GM18499 (cell line): ENCODE measurements around the gene PARVB.

Experiments
- ATAC-seq: cut with Tn5 transposase; IDR thresholded peaks from one replicate; pipeline ENCODE4 v1.9.1; 2021; ENCODE audit warnings: moderate number of reproducible peaks; ENCODE audit not compliant: insufficient read depth, unreplicated experiment

Gene PARVB

GRCh38 chr22:44024288-44024921, at the start of gene PARVB:
Gene PARVB, plus strand, starts transcription at chr22:44024302. Its CDS starts 38 bp downstream, at chr22:44024340.
- ATAC-seq = no peak

GRCh38 chr22:43975041-43975440, 49.1 kb upstream of the PARVB start:
- ATAC-seq = no peak

GRCh38 chr22:43976861-43977795, 47.0 kb upstream of the PARVB start:
- ATAC-seq = no peak

- no peak for ATAC-seq
Observed at GRCh38 chr22:43978558-43978957, 45.5 kb upstream of the PARVB start.

- no peak for ATAC-seq
Observed at GRCh38 chr22:43980579-43980978, 43.5 kb upstream of the PARVB start.

GRCh38 chr22:43980996-43981395, 43.1 kb upstream of the PARVB start:
- ATAC-seq = no peak

GRCh38 chr22:43983808-43984207, 40.3 kb upstream of the PARVB start:
- no peak for ATAC-seq

GRCh38 chr22:43985532-43985931, 38.6 kb upstream of the PARVB start:
- no peak for ATAC-seq

GRCh38 chr22:43988116-43988820, 35.8 kb upstream of the PARVB start:
- ATAC-seq = no peak

- ATAC-seq = no peak
Observed at GRCh38 chr22:43988960-43989359, 35.1 kb upstream of the PARVB start.

- no peak for ATAC-seq
Observed at GRCh38 chr22:43990044-43990443, 34.1 kb upstream of the PARVB start.

- no peak for ATAC-seq
Observed at GRCh38 chr22:43991316-43992020, 32.6 kb upstream of the PARVB start.

- no peak for ATAC-seq
Observed at GRCh38 chr22:43992331-43992821, 31.7 kb upstream of the PARVB start.

- no peak for ATAC-seq
Observed at GRCh38 chr22:43993072-43993760, 30.9 kb upstream of the PARVB start.

- no peak for ATAC-seq
Observed at GRCh38 chr22:43994006-43994405, 30.1 kb upstream of the PARVB start.

GRCh38 chr22:43994416-43994815, 29.7 kb upstream of the PARVB start:
- ATAC-seq = no peak

- no peak for ATAC-seq
Observed at GRCh38 chr22:43995057-43995685, 28.9 kb upstream of the PARVB start.

- no peak for ATAC-seq
Observed at GRCh38 chr22:43995798-43996169, 28.3 kb upstream of the PARVB start.
